ENCODE measurements around the gene GMCL2.
"Not testable (repeated sequence)": the region's sequence is repeated elsewhere in the genome, so short reads cannot be mapped to it uniquely, and the experiment has no call there.

The GMCL2 gene

GRCh38 chr5:178206166-178207101 lies 19.3 kb upstream of the GMCL2 start:
- in situ Hi-C loops (cut with HindIII; ENCODE audit: low sequenced_read_pairs) = no loop called here

DNA sequence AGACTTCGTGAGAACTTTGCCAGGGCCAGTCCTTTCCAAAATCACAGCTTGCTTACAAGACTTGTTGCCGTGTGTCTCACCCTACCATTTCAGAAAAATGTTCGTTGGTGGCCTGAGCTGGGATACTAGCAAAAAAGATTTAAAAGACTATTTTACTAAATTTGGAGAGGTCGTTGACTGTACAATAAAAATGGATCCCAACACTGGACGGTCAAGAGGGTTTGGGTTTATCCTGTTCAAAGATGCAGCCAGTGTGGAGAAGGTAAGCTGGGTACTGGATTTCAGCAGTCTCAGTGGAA lies 18.5 kb upstream of the GMCL2 start:
- in situ Hi-C loops (cut with HindIII; ENCODE audit: low sequenced_read_pairs) = no loop called here

DNA sequence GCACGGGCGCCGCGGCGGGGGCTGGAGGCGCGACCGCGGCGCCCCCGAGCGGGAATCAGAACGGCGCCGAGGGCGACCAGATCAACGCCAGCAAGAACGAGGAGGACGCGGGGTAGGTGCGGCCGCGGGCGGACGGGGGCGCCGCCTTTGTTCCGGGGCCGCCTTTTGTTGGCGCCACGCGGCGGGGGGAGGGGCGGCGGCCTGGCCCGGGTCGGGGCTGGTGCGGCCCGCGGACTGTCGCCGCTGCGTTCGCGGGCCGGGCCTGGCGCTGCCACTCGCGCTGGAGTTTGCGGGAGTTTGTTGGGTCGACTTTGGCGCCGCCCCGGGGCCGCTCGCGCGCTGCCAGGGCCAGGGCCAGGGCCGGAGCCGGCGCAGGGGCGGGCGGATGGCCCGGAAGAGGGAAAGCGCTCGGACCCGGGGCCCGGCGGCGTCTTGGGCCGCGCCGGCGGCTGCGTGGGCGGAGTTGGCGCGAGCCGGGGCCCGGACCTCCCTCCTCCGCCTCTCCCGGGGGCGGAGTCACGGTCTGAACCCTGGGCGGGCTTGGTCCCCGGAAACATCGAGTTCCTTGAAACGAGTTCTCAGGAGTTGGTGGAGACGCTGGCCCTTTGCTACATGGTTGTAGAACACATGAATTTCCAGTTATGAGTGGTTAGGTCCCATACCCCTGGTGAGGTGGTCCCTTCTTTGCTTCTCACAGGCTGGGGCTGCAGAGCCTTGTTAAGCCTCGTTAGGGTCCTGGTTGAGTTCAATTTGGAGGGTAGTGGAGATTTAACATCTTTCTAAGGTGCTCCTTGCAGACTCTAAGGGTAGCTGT lies 18.0 kb upstream of the GMCL2 start:
- in situ Hi-C loops (cut with HindIII; ENCODE audit: low sequenced_read_pairs) = no loop called here

DNA sequence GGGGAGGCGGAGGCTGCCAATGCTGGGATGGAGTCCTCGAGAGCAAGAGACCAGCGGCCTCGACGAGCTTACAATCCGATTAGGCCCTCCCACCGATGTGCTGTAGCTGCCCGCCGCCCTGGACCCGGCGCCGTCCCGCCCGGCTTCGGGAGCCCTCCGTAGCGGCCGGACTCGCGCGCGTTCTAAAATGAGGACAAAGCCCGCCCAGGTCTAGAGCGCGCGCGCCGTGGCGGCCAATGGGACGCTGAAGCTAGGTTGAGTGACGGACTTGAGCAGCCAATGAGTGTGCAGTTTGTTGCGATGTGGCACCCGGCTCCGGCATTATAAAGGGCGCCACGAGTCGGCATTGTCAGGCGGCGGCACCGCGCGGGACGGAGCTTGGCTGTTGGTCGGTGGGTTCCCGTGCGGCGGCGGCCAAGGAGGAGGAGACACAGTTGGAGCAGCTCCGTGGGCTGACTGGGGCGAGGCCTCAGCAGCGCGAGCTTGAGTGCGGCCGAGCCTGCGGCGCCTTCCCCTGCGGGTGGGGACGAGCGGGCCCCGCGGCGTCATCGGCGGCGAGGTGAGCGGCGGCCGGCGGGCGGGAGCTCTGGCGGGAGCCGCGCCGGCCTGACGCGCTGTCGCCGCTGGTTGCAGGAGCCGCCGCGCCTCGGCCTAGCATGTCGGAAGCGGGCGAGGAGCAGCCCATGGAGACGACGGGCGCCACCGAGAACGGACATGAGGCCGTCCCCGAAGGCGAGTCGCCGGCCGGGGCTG lies 17.2 kb upstream of the GMCL2 start, which contains the start of gene HNRNPAB:
Gene HNRNPAB, plus strand, starts transcription at position 352 of the 753 bp plus-strand sequence. Its CDS starts 305 bp downstream, at position 657.
- in situ Hi-C loops (cut with HindIII; ENCODE audit: low sequenced_read_pairs) = no loop called here

GRCh38 chr5:178203670-178204181 lies 16.6 kb upstream of the GMCL2 start:
- in situ Hi-C loops (cut with HindIII; ENCODE audit: low sequenced_read_pairs) = no loop called here

DNA sequence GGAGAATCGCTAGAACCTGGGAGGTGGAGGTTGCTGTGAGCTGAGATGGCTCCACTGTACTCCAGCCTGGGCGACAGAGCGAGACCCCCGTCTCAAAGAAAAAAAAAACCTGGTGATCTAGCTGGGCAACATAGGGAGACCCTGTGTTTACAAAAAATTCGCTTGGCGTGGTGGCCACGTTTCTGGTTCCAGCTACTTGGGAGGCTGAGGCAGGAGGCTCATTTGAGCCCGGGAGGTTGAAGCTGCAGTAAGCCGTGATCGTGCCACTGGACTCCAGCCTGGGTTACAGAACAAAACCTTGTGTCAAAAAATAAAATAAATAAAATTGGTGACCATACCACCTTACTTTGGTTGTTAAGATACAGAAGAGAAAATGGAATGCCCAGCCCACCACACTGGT lies 15.4 kb upstream of the GMCL2 start:
- in situ Hi-C loops (cut with HindIII; ENCODE audit: low sequenced_read_pairs) = no loop called here

GRCh38 chr5:178201927-178202235 lies 14.7 kb upstream of the GMCL2 start:
- in situ Hi-C loops (cut with HindIII; ENCODE audit: low sequenced_read_pairs) = no loop called here

- in situ Hi-C loops (cut with HindIII; ENCODE audit: low sequenced_read_pairs) = no loop called here
Observed at GRCh38 chr5:178201221-178201926, 14.2 kb upstream of the GMCL2 start.

DNA sequence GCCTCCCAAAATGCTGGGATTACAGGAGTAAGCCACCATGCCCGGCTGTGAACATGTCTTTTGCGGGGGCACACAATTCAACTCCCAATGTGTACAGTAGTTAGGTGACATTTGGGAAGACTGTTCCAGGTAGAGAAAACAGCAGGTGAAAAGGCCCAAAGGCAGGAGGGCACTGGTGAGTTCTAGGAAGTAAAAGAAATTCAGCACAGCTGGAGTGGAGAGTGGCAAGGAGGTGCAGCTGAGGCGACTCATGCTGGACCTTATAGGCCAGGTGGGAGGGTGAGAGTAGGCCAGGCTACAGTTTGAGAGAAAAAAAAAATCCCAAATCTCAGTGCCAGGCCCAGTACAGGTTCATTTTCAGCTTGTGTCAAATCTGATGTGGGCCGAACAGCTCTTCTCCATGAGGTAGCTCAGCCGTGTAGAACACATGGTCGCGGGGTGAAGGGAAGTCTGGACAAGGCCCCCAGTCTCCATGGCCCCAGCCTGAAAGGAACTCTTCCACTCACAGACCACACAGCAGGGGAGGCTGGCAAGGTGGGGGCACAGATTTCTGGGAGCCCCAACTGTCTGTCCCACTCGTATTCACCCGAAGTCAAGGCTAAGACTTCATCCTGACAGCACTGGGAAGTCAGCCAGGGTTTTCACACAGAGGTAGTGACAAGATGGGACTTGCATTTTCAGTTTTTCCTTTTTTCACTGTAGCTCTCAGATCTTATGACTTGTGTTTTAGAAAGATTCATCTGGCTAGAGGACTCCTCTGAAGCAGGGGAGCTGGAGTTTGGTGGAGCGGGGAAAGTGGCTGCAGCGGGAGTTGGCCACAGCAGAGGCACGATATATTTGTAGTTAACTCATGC lies 12.6 kb upstream of the GMCL2 start:
- in situ Hi-C loops (cut with HindIII; ENCODE audit: low sequenced_read_pairs) = no loop called here

DNA sequence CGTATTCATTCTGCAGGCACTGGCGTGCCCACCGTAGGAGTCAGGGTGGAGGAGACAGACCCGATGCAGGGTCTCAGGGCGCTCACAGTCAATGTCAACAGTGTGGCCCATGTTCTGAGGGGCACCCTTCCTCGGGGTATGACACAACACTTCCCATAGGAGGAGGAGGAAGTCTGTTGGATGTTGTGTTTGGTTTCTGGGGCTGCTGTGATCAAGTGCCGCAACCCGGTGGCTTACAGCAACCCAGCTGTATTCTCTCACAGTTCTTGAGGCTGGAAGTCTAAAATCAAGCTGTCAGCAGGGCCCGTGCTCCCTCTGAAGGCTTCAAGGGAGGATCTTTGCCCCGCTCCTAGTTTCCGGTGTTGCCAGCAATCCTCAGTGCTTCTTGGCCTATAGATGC lies 11.5 kb upstream of the GMCL2 start:
- in situ Hi-C loops (cut with HindIII; ENCODE audit: low sequenced_read_pairs) = no loop called here

DNA sequence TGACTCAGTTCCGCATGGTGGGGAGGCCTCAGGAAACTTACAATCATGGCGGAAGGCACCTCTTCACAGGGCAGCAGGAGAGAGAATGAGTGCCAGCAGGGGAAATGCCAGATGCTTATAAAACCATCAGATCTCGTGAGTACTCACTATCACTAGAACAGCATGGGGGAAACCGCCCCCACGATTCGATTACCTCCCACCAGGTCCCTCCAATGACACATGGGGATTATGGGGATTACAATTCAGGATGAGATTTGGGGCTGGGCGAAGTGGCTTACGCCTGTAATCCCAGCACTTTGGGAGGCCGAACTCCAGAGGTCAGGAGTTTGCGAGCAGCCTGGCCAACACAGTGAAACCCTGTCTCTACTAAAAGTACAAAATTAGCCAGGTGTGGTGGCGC lies 11.0 kb upstream of the GMCL2 start:
- in situ Hi-C loops (cut with HindIII; ENCODE audit: low sequenced_read_pairs) = not testable (repeated sequence)

DNA sequence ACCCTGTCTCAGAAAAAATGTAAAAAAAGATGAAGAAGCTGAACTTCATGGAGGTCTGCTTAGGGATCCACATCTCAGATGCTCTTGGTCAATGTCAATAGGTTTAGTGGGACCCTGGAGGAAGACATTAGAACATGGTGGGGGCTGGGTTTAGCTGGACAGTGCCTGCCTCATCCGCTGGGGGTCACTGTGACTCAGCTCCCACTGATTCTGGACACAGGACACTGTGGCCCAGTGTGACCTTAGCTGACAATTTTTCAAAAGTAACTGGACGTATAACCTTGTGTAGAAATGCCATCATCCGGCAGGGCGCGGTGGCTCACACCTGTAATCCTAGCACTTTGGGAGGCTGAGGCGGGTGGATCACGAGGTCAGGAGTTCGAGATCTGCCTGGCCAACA lies 9.8 kb upstream of the GMCL2 start:
- in situ Hi-C loops (cut with HindIII; ENCODE audit: low sequenced_read_pairs) = no loop called here

- in situ Hi-C loops (cut with HindIII; ENCODE audit: low sequenced_read_pairs) = no loop called here
Observed at GRCh38 chr5:178196281-178196812, 9.2 kb upstream of the GMCL2 start.

DNA sequence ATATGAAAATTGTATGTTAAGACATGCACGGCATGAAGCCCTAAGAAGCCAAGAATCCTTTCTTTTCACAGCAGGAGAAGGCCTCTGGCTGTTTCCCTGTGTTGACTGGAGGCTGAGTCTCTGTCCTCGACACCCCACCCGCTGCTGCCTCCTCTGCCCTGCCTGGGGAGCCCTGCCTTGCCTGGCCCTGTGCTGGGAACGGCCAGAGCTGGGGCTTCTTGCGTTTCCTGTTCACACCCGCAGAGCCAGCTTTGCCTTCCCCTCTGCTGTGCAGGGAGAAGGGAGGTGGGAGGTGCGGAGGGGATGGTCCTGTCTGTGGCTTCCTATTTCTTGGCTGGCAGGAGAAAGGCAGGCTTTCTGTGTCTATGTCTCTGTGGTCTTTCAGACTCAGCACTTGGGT lies 6.9 kb upstream of the GMCL2 start:
- in situ Hi-C loops (cut with HindIII; ENCODE audit: low sequenced_read_pairs) = no loop called here

GRCh38 chr5:178193251-178193809 lies 6.2 kb upstream of the GMCL2 start:
- in situ Hi-C loops (cut with HindIII; ENCODE audit: low sequenced_read_pairs) = no loop called here

DNA sequence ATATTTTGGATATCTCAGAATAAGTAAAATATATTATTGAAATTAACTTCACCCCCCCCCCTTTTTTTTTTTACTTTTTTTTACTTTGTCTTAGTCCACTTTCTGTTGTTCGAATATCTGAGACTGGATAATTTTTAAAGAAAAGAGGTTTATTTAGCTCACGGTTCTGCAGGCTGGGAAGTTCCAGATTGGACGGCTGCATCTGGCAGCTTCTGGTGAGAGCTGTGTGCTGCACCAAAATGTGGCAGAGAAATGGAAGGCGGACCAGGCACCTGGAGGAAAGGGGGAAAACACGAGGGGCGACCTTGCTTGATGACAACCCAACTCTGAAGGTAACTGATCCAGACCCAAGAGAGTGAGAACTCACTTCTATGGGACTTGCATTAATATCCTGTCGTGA lies 5.6 kb upstream of the GMCL2 start:
- in situ Hi-C loops (cut with HindIII; ENCODE audit: low sequenced_read_pairs) = no loop called here

DNA sequence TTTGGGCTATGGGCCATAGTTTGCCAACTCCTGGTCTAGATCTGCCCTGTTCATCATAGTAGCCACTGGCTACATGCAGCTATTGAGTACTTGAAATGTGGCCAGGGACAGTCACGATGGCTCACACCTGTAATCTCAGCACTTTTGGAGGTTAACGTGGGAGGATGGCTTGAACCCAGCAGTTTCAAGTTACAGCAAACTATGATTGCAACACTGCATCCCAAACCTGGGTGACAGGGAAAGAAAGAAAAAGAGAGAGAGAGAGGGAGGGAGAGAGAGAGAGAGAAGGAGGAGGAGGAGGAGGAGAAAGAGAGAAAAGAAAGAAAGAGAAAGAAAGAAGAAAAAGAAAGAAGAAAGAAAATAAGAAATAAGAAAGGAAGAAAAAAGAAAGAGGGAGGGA lies 5.1 kb upstream of the GMCL2 start:
- in situ Hi-C loops (cut with HindIII; ENCODE audit: low sequenced_read_pairs) = no loop called here

- in situ Hi-C loops (cut with HindIII; ENCODE audit: low sequenced_read_pairs) = no loop called here
Observed at GRCh38 chr5:178191661-178192060, 4.5 kb upstream of the GMCL2 start.

DNA sequence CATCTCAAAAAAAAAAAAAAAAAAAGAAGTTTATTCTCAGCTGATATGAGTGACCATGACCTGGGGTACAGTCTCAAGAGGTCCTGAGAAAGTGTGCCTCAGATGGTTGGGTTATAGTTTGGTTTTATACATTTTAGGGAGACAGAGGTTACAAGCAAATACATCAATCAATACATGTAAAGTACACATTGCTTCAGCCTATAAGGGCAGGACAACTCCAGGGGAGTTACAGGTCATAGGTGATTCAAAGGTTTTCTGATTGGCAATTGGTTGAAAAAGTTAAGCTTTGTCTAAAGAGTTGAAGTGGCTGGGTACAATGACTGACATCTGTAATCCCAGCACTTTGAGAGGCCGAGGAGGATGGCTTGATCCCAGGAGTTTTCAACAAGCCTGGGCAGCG lies 2.3 kb upstream of the GMCL2 start:
- in situ Hi-C loops (cut with HindIII; ENCODE audit: low sequenced_read_pairs) = no loop called here
